ENCODE data around the gene NLRP9. TPM values are rescaled to one million over a fixed set of nuclear protein-coding genes. Genes with fewer than 3 reads are reported as not detected.
"Not testable (repeated sequence)": the region's sequence is repeated elsewhere in the genome, so short reads cannot be mapped to it uniquely, and the experiment has no call there.

The NLRP9 gene
- polyA plus RNA-seq, 2 donors: not detected

DNA sequence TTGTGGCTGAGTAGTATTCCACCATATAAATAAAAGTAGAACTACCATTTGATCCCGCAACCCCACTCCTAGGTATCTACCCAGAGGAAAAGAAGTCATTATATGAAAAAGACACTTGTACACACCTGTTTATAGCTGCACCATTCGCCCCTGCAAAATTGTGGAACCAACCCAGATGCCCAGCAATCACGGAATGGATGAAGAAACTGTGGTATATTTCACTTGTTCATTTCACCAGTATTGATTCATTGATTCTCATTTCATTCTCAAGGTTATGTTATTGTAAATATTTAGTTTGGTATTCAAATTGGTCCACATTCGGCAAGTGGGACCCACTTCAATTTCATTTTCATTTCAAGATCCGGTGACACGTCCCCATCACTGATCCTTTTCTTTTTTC lies 12.5 kb upstream of the NLRP9 start:
- Histone ChIP-seq H3K27me3 (ENCODE audit: control insufficient read depth in 1 of 2, insufficient read depth in 2 of 2, low read length in 2 of 2) (no peaks in the 10 kb centered on the region), H3K4me3 (ENCODE audit: low read depth in 1 of 2, low read length in 2 of 2) (no peak overlapping the region), H3K36me3 (ENCODE audit: control insufficient read depth in 2 of 2, insufficient read depth in 2 of 2, low read length in 1 of 2) (no peaks in the 10 kb centered on the region), H3K27ac (ENCODE audit: low read depth in 2 of 2, low read length in 1 of 2) (no peak overlapping the region), H3K9me3 (ENCODE audit: control insufficient read depth in 2 of 2, insufficient read depth in 1 of 2, low read depth in 1 of 2, low read length in 1 of 2) (peaks cover 0 to 3% of the 10 kb centered on the region in 2 donors), H3K4me1 (ENCODE audit: control insufficient read depth in 2 of 2, insufficient read depth in 2 of 2, low read length in 1 of 2) (no peaks in the 10 kb centered on the region)
- WGBS, 2 donors: 88% methylated on average over 6 of the region's 6 CpGs

DNA sequence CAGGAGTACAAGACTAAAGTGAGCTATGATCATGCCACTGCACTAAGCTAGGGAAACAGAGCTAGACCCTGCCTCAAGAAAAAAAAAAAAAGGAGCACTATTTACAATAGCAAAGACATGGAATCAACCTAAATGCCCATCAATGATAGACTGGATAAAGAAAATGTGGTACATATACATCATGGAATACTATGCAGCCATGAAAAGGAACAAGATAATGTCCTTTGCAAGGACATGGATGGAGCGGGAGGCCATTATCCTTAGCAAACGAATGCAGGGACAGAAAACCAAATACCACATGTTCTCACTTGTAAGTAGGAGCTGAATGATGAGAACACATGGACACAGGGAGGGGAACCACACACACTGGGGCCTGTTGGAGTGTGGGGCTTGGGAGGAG lies 7.8 kb downstream of the NLRP9 start:
- H3K4me3 ChIP-seq (ENCODE audit: low read depth in 1 of 2, low read length in 2 of 2); H3K9me3 ChIP-seq (ENCODE audit: control insufficient read depth in 2 of 2, insufficient read depth in 1 of 2, low read depth in 1 of 2, low read length in 1 of 2); H3K27me3 ChIP-seq (ENCODE audit: control insufficient read depth in 1 of 2, insufficient read depth in 2 of 2, low read length in 2 of 2); H3K36me3 ChIP-seq (ENCODE audit: control insufficient read depth in 2 of 2, insufficient read depth in 2 of 2, low read length in 1 of 2); H3K4me1 ChIP-seq (ENCODE audit: control insufficient read depth in 2 of 2, insufficient read depth in 2 of 2, low read length in 1 of 2); H3K27ac ChIP-seq (ENCODE audit: low read depth in 2 of 2, low read length in 1 of 2): not testable (repeated sequence)
- 81 to 90% methylated on average over 2 of the region's 2 CpGs for whole genome bisulfite sequencing, 2 donors

DNA sequence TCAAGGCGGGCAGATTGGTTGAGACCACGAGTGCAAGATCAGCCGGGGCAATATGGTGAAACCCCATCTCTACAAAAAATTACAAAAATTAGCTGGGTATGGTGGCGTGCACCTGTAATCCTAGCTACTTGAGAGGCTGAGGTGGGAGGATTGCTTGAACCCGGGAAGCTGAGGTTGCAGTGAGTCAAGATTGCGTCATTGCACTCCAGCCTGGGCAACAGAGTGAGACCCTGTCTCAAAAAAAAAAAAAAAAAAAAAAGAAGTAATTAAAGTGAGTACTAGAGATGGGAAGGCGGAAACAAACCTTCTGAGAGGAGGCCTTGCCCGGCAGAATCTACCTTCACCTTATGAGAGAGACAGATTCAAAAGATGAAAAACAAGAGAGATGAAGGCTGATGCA lies 14.7 kb downstream of the NLRP9 start:
- no peak overlapping the region for H3K27ac ChIP-seq (ENCODE audit: low read depth in 2 of 2, low read length in 1 of 2)
- H3K4me1 ChIP-seq (ENCODE audit: control insufficient read depth in 2 of 2, insufficient read depth in 2 of 2, low read length in 1 of 2): no peaks in the 10 kb centered on the region
- H3K9me3 ChIP-seq (ENCODE audit: control insufficient read depth in 2 of 2, insufficient read depth in 1 of 2, low read depth in 1 of 2, low read length in 1 of 2): peaks cover 2 to 4% of the 10 kb centered on the region in 2 donors
- WGBS, 2 donors: 91 to 93% methylated on average over 8 of the region's 8 CpGs
- no peaks in the 10 kb centered on the region for H3K27me3 ChIP-seq (ENCODE audit: control insufficient read depth in 1 of 2, insufficient read depth in 2 of 2, low read length in 2 of 2)
- no peaks in the 10 kb centered on the region for H3K36me3 ChIP-seq (ENCODE audit: control insufficient read depth in 2 of 2, insufficient read depth in 2 of 2, low read length in 1 of 2)
- H3K4me3 ChIP-seq (ENCODE audit: low read depth in 1 of 2, low read length in 2 of 2): no peak overlapping the region

DNA sequence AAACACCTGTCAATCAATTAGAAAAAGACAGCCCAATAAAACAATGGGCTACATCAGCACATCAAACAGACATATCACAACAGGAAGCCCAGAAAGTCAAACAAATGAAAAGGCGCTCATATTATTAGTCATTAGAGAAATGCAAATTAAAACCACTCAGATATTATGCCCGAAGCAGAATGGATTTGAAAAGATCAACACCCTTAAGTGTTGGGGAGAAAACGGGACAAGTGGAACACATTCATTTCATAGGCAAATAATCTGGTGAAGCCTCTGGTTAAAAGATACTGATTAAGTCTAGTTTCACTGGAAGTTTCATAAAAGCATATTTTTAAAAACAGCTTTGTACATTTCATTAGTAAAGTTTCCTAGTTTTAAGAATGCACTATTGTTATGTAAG lies 17.4 kb downstream of the NLRP9 start:
- H3K4me1 ChIP-seq (ENCODE audit: control insufficient read depth in 2 of 2, insufficient read depth in 2 of 2, low read length in 1 of 2): no peaks in the 10 kb centered on the region
- WGBS, 2 donors: 81 to 89% methylated on average over 3 of the region's 3 CpGs
- H3K27me3 ChIP-seq (ENCODE audit: control insufficient read depth in 1 of 2, insufficient read depth in 2 of 2, low read length in 2 of 2): no peaks in the 10 kb centered on the region
- H3K9me3 ChIP-seq (ENCODE audit: control insufficient read depth in 2 of 2, insufficient read depth in 1 of 2, low read depth in 1 of 2, low read length in 1 of 2): peaks cover 2 to 4% of the 10 kb centered on the region in 2 donors
- H3K36me3 ChIP-seq (ENCODE audit: control insufficient read depth in 2 of 2, insufficient read depth in 2 of 2, low read length in 1 of 2): no peaks in the 10 kb centered on the region
- H3K4me3 ChIP-seq (ENCODE audit: low read depth in 1 of 2, low read length in 2 of 2): no peak overlapping the region
- no peak overlapping the region for H3K27ac ChIP-seq (ENCODE audit: low read depth in 2 of 2, low read length in 1 of 2)

DNA sequence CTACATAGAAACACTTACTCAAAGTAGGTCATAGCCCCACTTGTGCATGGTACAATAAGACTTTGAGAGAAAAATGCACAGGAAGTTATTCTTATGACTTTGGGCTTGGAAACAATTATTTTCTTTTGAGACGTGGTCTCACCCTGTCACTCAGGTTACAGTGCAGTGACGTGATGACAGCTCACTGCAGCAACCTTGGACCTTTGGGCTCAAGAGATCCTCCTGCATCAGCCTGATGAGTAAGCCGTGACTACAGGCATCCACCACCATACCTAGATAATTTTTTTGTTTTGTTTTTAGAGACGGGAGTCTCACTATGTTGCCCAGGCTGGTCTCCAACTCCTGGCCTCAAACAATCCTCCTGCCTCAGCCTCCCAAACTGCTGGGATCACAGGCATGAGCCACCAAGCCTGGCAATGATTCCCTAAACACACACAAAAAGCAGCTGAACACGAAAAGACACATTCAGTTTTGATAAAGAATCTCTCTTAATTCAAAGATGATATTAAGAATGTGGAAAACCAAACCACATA lies 17.9 kb downstream of the NLRP9 start:
- H3K36me3 ChIP-seq (ENCODE audit: control insufficient read depth in 2 of 2, insufficient read depth in 2 of 2, low read length in 1 of 2): no peaks in the 10 kb centered on the region
- 66 to 69% methylated on average over 5 of the region's 5 CpGs for WGBS, 2 donors
- no peaks in the 10 kb centered on the region for H3K4me1 ChIP-seq (ENCODE audit: control insufficient read depth in 2 of 2, insufficient read depth in 2 of 2, low read length in 1 of 2)
- peaks cover 2 to 4% of the 10 kb centered on the region in 2 donors for H3K9me3 ChIP-seq (ENCODE audit: control insufficient read depth in 2 of 2, insufficient read depth in 1 of 2, low read depth in 1 of 2, low read length in 1 of 2)
- no peak overlapping the region for H3K27ac ChIP-seq (ENCODE audit: low read depth in 2 of 2, low read length in 1 of 2)
- H3K4me3 ChIP-seq (ENCODE audit: low read depth in 1 of 2, low read length in 2 of 2): no peak overlapping the region
- H3K27me3 ChIP-seq (ENCODE audit: control insufficient read depth in 1 of 2, insufficient read depth in 2 of 2, low read length in 2 of 2): no peaks in the 10 kb centered on the region

DNA sequence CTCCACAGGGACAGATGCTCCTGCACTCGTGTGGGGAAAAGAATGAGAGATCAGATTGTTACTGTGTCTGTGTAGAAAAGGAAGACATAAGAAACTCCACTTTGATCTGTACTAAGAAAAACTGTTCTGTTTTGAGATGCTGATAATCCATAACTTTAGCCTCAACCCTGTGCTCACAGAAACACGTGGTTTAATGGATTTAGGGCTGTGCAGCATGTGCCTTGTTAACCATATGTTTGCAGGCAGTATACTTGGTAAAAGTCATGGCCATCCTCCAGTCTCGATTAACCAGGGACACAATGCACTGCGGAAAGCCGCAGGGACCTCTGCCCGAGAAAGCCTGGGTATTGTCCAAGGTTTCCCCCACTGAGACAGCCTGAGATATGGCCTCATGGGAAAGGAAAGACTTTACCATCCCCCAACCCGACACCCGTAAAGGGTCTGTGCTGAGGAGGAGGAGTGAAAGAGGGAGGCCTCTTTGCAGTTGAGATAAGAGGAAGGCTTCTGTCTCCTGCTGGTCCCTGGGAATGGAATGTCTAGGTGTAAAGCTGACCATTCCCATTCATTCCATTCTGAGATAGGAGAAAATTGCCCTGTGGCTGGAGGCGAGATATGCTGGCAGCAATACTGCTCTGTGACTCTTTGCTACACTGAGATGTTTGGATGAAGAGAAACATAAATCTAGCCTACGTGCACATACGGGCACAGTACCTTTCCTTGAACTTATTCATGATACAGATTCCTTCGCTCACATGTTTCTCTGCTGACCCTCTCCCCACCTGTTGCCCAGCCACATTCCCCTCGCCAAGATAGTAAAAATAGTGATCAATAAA lies 20.1 kb downstream of the NLRP9 start:
- not testable (repeated sequence) for H3K36me3 ChIP-seq (ENCODE audit: control insufficient read depth in 2 of 2, insufficient read depth in 2 of 2, low read length in 1 of 2); H3K27me3 ChIP-seq (ENCODE audit: control insufficient read depth in 1 of 2, insufficient read depth in 2 of 2, low read length in 2 of 2); H3K9me3 ChIP-seq (ENCODE audit: control insufficient read depth in 2 of 2, insufficient read depth in 1 of 2, low read depth in 1 of 2, low read length in 1 of 2); H3K4me1 ChIP-seq (ENCODE audit: control insufficient read depth in 2 of 2, insufficient read depth in 2 of 2, low read length in 1 of 2); H3K4me3 ChIP-seq (ENCODE audit: low read depth in 1 of 2, low read length in 2 of 2); H3K27ac ChIP-seq (ENCODE audit: low read depth in 2 of 2, low read length in 1 of 2)
- 39 to 42% methylated on average over 13 of the region's 13 CpGs for WGBS, 2 donors

DNA sequence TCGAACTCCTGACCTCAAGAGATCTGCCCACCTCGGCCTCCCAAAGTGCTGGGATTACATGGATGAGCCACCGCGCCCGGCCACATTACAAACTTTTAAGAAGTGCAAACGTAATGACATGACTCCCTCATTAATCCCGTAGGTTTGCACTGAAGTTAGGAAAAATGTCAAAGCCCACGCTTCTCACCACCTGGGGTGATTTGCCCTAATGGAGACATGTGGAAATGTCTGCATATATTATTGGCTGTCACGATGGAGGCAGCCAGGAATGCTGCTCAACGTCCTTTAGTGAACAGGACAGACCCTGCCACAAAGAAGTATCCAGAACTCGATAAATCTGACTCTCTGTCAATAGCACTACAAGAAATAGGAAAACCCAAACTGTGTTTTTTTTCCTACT lies 21.0 kb downstream of the NLRP9 start:
- Histone ChIP-seq H3K9me3 (ENCODE audit: control insufficient read depth in 2 of 2, insufficient read depth in 1 of 2, low read depth in 1 of 2, low read length in 1 of 2) (peaks cover 2 to 4% of the 10 kb centered on the region in 2 donors), H3K4me1 (ENCODE audit: control insufficient read depth in 2 of 2, insufficient read depth in 2 of 2, low read length in 1 of 2) (no peaks in the 10 kb centered on the region), H3K27ac (ENCODE audit: low read depth in 2 of 2, low read length in 1 of 2) (no peak overlapping the region), H3K36me3 (ENCODE audit: control insufficient read depth in 2 of 2, insufficient read depth in 2 of 2, low read length in 1 of 2) (no peaks in the 10 kb centered on the region), H3K27me3 (ENCODE audit: control insufficient read depth in 1 of 2, insufficient read depth in 2 of 2, low read length in 2 of 2) (no peaks in the 10 kb centered on the region), H3K4me3 (ENCODE audit: low read depth in 1 of 2, low read length in 2 of 2) (no peak overlapping the region)
- 71 to 75% methylated on average over 11 of the region's 11 CpGs for WGBS, 2 donors

DNA sequence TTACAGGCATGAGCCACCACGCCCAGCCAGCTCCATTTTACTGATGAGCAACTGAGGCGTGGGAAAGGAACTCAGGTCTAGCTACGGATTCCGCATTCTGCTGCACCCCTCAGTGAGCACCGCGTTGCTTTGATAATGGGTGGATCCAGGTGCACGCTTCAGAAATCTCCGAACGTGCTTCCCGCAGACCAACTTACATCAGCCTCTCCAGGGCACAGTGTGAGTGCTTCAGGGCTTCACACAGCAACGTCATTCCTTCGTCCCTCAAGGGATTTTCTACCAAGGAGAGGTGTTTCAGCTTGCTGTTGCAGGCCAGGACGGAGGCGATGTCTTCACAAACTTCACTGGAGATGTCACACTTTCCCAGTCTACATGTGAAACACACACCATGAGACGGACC lies 21.7 kb downstream of the NLRP9 start:
- no peak overlapping the region for H3K4me3 ChIP-seq (ENCODE audit: low read depth in 1 of 2, low read length in 2 of 2)
- WGBS, 2 donors: 82 to 83% methylated on average over 15 of the region's 15 CpGs
- H3K9me3 ChIP-seq (ENCODE audit: control insufficient read depth in 2 of 2, insufficient read depth in 1 of 2, low read depth in 1 of 2, low read length in 1 of 2): peaks cover 2 to 4% of the 10 kb centered on the region in 2 donors
- no peak overlapping the region for H3K27ac ChIP-seq (ENCODE audit: low read depth in 2 of 2, low read length in 1 of 2)
- no peaks in the 10 kb centered on the region for H3K27me3 ChIP-seq (ENCODE audit: control insufficient read depth in 1 of 2, insufficient read depth in 2 of 2, low read length in 2 of 2)
- no peaks in the 10 kb centered on the region for H3K4me1 ChIP-seq (ENCODE audit: control insufficient read depth in 2 of 2, insufficient read depth in 2 of 2, low read length in 1 of 2)
- H3K36me3 ChIP-seq (ENCODE audit: control insufficient read depth in 2 of 2, insufficient read depth in 2 of 2, low read length in 1 of 2): no peaks in the 10 kb centered on the region

DNA sequence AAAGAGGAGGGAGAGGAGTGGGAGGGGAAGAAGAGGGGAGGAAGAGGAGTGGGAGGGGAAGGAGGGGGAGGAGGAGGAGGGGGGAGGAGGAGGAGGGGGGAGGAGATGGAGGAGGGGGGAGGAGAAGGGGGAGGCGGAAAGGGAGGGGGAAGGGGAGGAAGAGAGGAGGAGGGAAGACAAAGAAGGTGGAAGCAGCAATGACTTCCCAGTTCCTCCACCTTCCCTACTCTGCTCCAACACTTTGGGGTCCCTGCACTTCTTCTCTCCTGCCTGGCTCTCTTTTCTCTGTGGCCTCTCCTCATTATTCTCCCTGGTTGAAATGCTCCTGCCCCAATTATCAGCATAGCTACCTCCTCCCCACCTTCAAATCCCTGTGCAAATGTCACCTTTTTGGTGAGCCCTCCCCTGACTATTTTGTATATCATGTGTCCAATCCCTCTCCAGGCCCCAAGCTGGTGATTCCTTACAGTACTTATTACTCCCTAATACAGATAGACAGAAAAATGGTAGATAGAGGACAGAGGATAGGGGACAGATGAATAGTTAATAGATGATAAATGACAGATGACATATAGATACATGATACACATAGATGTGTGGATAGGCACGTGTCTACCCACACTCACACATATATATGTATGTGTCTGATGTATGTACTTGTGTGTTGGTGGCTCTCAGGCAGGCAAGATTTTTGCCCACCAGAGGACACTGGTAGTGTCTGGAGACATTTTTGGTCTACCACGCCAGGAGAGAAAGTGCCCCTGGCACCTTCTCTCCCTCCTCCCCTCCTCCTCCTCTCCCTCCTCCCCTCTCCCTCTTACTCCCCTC lies 25.2 kb downstream of the NLRP9 start:
- no peaks in the 10 kb centered on the region for H3K9me3 ChIP-seq (ENCODE audit: control insufficient read depth in 2 of 2, insufficient read depth in 1 of 2, low read depth in 1 of 2, low read length in 1 of 2)
- H3K36me3 ChIP-seq (ENCODE audit: control insufficient read depth in 2 of 2, insufficient read depth in 2 of 2, low read length in 1 of 2): no peaks in the 10 kb centered on the region
- H3K27me3 ChIP-seq (ENCODE audit: control insufficient read depth in 1 of 2, insufficient read depth in 2 of 2, low read length in 2 of 2): no peaks in the 10 kb centered on the region
- H3K27ac ChIP-seq (ENCODE audit: low read depth in 2 of 2, low read length in 1 of 2): no peak overlapping the region
- no peak overlapping the region for H3K4me3 ChIP-seq (ENCODE audit: low read depth in 1 of 2, low read length in 2 of 2)
- 75 to 76% methylated on average over 2 of the region's 3 CpGs for WGBS, 2 donors
- no peaks in the 10 kb centered on the region for H3K4me1 ChIP-seq (ENCODE audit: control insufficient read depth in 2 of 2, insufficient read depth in 2 of 2, low read length in 1 of 2)

All from esophagus (tissue), 2 donors.